Activated CD4-positive, alpha-beta T cell treated with anti-CD3 and anti-CD28 coated beads for 4 hours (primary cell): Measurements from ENCODE around the gene ZBTB45.
"Not testable (repeated sequence)": the region's sequence is repeated elsewhere in the genome, so short reads cannot be mapped to it uniquely, and the experiment has no call there.

Source experiments
- DNase-seq, 2 donors: peaks; one replicate each; pipeline ENCODE4 v3.0.0-alpha.2; 2020

Gene ZBTB45

DNA sequence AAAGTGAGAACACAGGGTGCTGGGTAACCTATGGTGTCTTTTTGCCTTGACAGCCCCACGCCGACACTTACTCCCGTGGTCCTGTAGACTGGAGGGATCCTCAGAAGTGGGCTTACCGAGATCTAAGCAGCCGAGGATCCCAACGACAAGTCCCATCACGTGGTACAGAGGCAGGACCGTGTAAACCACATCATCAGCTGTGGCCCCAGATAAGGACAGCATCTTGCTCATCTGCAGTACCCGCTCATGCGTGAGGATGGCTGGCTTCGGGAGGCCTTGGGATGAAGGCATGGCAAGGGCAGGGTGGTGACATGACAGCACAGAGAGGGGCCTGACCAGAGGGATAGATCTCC, 9.9 kb downstream of the ZBTB45 start:
- no peak for DNase-seq

DNA sequence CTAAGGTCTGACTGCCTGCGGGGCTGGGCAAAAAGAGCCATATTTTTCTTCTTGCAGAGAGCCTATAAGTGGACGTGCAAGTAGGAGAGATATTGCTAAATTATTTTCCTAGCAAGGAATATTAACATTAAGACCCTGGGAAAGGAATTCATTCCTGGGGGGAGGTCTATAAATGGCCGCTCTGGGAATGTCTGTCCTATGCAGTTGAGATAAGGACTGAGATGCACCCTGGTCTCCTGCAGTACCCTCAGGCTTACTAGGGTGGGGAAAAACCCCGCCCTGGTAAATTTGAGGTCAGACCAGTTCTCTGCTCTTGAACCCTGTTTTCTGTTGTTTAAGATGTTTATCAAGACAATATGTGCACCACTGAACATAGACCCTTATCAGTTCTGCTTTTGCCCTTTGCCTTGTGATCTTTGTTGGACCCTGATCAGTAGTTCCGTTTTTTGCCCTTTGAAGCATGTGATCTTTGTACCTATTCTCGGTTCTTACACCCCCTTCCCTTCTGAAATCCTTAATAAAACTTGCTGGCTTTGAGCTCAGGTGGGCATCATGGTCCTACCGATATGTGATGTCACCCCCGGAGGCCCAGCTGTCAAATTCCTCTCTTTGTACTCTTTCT, 11.9 kb downstream of the ZBTB45 start:
- not testable (repeated sequence) for DNase-seq

DNA sequence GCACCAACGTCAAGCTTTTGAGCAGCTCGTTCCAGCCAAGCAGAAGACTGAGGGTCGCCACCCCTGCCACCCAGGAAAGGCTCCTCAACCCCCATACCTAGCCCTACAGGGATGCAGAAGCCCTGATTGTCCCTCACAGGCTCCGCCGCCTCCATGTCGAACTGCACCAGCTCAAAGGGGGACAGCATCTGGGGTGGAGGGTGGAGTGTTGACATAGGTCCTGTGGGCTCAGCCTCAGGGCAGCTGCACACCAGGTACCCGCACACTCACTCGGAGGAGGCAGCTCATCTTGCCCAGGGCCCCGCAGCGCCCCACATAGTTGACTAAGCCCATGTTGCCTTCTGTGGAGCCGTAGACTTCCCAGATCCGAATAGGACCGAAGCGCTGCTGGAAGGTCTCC, 19.4 kb downstream of the ZBTB45 start:
- DNase-seq, result no peak

DNA sequence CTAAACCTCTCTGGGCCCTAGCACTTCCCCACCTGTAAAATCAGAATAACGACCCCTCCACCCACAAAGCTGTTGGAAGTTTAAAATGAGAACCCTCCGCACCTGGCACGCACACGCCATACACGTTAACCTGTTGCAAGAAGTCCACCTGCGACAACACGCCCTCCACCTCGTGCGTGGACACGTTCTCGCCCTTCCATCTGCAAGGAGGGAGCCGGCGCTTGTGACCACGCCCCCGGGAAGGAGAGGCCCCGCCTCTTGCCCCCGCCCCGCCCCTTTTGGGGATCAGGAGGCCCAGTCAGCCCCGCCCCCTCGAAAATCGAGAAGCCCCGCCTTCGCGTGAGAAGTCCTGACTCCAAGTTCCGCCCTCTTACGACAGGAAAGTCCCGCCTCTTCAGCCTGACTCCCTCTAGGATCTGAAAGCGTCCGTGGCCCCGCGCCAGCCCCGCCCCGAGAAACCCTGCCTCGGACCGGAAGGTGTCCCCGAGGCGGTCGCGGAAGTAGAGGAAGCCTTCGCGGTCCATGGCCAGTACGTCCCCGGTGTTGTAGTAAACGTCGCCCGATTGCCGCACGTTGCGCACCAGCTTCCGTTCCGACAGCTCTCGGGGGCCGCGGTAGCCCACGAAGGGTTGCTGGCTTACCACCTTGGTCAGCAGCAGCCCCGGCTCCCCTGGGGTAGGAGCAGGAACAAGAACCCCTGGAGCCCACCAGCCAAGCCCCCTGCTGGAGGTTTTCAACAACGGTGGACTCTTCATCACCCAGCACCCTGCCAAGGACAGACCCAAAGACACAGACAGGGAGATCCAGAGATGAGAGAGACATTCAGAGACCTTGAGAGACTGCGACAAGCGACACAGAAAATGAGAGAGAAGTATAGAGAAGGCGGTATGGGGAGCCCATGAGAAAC, 20.3 kb downstream of the ZBTB45 start:
- DNase-seq, result peak; percentile 95 to 97

DNA sequence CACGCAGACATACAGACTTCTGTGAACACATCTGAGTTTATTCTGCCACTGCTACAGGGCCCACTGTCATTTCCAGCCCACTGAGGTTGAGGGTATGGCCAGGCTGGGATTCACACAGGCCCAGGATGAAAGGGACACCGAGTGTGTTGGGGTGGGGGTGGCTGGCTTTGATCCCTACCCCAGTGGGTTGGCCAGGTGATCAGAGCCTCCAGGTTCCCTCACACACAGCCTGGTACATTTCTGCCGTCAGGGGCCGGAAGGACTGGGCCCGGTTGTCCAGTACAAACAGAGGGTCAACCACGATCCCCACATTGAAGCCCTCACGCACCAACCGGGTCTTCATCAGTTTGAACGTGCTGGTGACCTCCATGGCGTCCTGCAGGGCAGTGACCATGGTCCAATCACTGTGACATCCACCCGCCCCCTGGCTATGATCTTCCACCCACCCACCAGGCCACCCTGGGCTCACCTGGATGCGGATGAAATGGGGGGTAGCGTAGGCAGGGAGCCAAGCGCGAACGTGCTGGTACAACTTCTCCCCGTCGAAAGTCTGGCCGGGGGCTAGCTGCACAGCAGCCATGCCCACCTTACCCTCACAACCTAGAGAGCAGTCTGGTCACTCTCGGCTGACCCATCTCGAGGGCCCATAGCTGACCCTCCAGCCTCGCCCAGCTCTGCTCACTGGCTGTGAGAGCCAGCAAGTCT, 21.1 kb downstream of the ZBTB45 start:
- no peak for DNase-seq

DNA sequence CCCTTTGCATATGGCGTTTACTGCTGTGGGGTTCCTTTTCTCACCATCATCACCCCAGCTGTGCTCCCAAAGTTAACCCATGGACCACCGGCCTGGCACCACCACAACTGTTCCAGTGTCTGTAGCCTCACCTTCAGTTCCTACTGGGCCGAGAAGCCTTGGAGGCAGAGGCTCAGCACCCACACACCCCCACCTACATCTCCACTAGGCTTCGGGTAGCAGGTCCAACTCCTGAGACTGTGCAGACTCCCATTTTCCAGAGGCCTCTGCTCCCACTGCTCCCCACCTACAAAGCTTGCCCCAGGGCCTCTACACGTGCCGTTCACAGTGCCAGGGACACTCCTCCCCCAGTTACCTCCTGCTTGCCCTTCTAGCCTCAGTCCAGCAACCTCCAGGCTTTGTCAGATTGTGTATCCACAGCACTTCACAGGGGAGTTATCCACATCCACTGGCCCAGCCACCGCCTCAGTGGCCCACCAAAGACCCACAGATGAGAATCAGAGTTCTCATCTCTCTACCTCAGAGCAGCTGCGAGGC, 21.9 kb downstream of the ZBTB45 start:
- no peak for DNase-seq

DNA sequence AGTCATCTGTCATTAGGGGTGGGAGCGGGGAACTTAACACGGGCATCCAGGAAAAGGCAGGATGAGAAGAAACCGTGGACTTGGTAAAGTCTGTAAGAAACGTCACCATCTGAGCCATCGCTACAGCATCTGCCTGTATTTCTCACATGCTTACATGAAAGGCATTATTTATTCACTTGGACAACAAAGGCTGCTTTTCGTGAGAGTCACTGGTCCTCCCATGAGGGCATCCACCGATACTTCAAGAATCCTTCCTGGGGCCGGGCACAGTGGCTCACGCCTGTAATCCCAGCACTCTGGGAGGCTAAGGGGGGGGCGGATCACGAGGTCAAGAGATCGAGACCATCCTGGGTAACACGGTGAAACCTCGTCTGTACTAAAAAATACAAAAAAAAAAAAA, 27.3 kb downstream of the ZBTB45 start:
- DNase-seq, result no peak

DNA sequence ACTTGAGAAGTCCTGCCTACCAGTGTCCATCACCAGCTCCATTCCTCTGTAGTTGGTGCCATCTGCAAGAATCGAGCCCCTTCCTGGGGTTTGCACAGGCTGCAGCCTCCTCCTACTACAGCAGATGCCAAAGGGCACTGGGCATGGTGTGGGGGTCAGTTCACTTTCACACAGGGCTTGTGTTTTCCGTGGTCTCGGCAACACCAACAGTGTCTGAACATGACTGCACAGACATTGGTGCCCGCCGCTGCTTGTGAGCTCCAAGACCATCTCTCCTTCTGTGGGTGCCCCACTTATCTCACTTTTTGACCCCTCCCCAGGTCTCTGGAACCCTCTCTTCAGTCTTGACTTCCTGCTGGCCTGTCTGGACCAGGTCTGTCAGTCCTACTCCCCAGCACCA, 28.2 kb downstream of the ZBTB45 start:
- DNase-seq, result no peak

DNA sequence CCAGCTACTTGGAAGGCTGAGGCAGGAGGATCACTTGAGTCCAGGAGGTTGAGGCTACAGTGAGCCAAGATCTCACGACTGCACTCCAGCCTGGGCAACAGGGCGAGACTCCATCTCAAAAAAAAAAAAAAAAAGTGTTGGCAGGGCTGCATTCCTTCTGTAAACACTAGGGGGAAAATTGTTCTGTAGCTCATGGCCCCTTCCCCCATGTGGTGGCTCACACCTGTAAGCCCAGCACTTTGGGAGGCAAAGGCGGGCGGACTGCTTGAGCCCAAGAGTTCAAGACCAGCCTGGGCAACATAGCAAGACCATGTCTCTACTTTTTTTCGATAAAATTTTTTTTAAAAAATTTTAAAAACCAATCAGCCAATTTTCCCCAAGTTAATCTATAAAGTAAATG, 35.3 kb downstream of the ZBTB45 start:
- DNase-seq, result not testable (repeated sequence)

DNA sequence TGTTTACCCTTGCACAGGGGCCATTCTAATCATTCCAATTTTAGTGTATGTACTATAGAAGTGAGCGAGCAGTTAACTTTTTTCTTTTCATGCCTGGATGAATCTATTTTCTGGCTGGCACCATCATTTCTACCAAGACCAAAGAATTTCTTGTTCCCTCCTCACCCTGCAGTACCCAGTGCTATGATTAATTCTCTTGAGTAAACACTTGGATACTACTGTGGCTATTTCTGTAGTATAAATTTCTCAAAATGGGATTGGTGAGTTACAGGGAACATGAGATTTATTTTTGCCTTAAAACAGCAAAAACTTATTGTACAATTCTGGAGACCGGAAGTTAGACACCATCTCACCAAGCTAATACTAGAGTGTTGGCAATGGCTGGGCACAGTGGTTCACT, 35.8 kb downstream of the ZBTB45 start:
- DNase-seq, result no peak

DNA sequence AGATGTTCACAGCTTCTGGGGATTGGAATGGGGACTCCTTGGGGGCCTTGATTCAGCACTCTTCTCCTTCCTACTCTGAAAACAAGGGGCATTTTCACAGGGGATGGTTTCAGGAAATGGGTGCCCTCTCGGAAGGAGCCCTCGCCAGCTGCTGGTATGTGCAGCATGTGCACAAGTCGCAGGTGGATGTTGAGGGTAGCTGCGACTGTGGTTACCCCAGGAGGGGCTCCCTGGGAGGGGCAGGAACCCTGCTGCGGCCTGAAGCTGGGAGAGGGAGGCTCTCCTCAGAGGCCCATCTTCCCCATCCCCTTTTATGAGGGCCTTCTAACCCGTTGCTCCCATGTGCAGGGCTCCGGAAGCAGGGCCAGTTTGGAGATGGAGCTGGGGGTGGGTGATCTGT, 37.2 kb downstream of the ZBTB45 start:
- DNase-seq, result no peak

DNA sequence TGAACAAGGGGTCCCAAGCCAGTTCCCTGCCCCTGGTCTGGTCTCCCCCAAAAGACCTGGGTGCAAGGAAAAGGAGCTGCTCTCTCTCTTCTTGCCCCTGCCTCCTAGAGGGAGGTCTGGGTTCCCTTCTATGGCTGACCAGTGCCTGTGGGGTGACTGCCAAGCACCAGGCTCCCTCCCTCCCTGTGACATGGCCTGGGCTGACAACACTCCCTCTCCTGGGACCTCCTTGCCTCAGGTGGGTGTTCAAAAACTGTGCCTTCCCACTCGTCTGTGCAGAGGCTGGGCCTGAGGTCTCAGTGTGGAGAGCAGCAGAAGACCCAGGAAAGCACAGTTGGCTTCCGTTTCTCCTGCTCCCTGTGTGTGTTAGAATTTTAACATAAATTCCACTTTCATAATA, 38.8 kb downstream of the ZBTB45 start:
- DNase-seq, result no peak

DNA sequence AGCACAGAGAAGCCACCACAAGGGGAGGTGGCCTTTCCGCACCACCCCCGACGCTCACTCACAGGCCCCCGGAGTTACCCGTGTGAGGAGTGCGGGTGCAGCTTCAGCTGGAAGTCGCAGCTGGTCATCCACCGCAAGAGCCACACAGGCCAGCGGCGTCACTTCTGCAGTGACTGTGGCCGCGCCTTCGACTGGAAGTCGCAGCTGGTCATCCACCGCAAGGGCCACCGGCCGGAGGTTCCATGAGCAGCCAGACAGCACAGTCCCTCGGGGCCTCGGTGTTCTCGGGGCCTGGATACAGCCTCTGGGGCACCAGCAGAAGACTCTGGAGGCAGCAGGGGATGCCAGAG, 39.2 kb downstream of the ZBTB45 start:
- DNase-seq, result no peak

DNA sequence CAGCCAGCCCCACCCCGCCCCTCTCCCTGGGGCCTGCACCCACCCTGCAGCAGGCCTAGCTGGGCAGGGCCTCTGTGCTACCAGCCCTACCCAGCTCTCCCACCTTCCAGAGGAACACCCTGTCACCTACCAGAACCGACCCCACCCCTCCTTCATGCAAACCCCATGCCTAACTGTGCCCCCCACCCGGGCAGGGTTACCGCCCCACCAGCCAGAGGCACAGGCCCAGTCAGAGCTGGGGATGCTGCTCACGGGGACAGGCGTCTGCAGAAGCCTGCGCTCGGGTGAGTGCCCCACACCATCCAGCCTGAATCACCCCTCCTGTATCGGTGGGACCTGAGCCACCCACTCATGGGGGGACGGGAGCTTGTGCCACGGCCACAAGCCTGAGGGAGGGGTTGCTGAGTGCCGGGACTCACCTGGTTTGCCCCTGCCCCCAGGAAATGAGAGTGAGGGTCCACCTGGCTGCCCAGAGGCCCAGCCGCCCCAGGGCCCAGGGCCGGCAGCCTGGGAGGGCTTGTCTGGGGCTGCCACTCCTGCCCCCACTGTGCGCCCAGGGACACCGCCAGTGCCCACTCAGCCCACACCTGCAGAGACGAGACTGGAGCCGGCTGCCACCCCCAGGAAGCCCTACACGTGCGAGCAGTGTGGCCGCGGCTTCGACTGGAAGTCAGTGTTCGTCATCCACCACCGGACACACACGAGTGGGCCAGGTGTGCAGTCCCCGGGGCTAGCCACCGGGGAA, 39.7 kb downstream of the ZBTB45 start:
- no peak for DNase-seq

DNA sequence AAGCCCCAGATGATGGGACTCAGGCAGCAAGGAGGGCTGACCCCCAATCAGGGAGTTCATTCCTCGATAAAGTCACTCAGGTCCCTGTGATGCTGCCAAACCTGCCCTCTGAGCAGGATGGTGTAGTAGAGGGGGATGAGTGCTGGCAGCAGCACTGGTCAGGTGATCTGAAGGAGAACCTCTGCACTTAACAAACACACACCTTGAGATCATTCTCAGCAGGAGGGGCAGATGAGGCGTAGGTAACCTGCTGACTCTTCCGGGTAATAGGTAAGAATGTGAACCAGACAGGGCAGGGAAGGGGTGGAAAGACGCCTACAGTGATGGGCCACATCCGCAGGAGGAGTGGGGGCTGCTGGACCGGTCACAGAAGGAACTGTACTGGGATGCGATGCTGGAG, 40.3 kb downstream of the ZBTB45 start:
- no peak for DNase-seq

DNA sequence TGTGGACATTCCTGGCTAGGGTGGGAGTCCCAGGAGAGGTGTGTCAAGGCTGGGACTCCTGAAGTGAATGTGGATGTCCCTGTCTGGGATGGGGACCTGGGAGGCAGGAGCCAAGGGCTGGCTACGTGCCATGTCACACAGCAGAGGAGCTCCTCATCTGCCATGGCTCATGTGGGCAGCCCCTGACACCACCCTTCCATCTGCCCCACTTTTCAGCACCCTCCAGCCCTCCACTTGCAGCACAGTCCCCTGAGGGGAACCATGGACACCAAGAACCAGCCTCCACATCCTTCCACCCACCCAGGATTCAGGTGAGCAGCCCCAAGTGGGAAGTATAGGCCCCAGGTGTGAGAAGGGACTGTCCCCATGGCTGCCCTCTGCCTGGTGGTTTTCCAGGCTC, 41.7 kb downstream of the ZBTB45 start:
- DNase-seq, result no peak

DNA sequence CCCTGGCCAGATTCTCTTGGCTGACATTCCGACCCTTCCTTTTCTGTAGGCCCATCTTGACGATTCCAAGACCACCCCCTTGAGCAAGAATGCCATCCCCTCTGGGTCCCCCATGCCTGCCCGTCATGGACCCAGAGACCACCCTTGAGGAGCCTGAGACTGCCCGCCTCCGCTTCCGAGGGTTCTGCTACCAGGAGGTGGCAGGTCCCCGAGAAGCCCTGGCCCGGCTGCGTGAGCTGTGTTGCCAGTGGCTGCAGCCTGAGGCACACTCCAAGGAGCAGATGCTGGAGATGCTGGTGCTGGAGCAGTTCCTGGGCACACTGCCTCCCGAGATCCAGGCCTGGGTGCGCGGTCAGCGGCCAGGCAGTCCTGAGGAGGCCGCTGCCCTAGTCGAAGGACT, 42.5 kb downstream of the ZBTB45 start:
- DNase-seq, result no peak

DNA sequence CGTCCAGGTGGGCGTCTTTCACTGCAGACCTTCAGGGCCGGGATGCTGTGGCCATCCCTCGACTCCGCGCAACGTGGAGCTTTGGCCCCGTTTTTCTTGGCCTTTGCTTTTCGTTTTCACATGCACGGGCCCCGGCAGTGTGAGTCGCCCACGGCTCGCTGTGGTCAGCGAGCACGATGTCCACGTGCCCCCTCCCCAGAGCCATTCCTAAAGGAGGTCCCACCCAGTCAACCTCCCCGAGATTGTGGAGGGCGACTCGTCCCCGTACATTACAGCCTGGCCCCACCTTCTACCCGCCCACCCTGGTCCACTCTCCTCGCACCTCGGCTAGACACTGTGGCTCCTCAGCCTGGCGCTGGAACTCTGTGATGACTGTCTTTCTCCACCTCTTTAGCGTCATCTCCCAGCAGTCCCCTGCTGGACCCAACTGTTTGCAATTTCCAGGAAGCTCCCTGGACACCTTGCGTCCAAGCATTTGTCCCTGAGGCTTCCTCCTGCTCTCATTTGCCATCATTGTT, 43.1 kb downstream of the ZBTB45 start:
- DNase-seq, result no peak

DNA sequence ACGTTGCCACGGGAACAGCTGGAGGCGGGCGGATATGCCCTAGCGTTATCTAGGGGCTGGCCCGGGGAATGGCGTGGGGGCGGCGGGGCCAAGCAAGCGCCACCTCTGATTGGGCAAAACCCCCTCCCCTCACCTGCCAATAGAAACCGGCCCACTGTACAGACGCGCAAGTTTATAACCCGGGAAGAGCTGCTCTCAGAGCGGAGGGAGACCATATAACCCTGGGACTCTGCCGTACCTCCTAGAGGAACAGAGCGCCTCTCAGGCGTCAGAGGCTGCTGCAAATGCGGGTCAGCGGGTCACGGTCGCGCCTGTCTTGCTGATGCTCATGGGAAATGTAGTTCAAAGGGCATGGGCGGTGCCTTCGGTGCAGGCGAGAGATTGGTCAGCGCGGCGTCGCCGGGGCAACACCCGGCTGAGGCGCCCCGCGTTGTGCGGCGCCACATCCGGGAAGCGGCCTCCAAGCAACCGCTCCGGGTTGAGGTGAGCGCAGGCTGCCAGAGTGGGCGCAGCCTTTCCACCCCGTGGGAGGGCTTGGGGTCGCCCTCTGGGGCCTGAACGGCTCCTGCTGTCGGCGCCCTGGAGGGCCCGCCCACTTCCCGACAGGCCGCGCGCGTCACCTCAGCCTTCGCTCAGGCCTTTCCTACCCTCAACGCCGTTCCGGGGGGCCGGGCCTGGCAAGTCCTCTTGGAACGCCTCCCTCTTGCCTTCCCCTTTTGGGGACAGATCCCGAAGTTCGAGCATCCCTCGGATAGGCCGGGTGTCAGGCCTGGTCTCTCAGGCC, 43.7 kb downstream of the ZBTB45 start, which contains the start of gene ZNF446:
Gene ZNF446 (plus strand): TSS at position 639 of the 784 bp plus-strand sequence. CDS start 867 bp downstream, outside the sequence.
- DNase-seq, result peak; percentile 94

DNA sequence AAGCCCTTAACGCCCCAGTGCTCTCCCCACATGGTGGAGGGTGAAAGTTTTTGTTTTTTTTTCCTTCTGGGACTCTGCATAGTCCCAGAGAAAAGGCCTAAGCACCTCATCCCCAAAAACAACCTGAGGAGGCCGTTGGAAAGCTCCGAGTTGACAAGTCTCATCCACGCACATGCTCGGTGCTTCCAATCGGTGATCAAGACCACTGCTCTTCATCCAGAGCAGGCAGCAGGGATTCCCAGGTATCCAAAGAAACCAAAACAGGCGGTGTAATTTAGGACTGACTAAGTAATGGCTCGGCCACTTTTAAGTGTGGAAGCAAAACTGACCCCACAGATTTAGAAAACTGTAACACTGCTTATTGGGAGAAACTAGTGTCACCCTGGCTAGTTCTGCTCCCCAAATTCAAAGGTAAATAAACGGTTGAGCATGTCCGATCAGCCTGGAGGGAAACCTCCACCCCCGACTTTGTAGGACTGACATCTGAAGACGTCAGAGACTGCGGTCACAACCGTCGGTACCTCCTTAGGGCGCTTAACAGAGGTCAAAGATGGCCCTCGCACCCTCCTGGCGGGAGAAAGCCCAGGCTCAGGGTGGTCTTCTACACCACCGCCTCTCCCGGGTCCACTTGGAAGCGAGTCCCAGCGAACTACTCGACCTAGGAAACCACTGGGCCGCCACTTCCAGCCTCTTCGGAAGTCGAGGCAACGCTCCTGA, 44.5 kb downstream of the ZBTB45 start:
- no peak for DNase-seq
